ENCODE data around the gene CENPU. TPM values are rescaled to one million over a fixed set of nuclear protein-coding genes. Genes with fewer than 3 reads are reported as not detected.

Gene CENPU
- total and polyA plus RNA-seq, 2 of the 13 experiments (the other 11 are each of a cell fraction or from before 2014, with no cell fraction given): 11.7 to 35.8 TPM

DNA sequence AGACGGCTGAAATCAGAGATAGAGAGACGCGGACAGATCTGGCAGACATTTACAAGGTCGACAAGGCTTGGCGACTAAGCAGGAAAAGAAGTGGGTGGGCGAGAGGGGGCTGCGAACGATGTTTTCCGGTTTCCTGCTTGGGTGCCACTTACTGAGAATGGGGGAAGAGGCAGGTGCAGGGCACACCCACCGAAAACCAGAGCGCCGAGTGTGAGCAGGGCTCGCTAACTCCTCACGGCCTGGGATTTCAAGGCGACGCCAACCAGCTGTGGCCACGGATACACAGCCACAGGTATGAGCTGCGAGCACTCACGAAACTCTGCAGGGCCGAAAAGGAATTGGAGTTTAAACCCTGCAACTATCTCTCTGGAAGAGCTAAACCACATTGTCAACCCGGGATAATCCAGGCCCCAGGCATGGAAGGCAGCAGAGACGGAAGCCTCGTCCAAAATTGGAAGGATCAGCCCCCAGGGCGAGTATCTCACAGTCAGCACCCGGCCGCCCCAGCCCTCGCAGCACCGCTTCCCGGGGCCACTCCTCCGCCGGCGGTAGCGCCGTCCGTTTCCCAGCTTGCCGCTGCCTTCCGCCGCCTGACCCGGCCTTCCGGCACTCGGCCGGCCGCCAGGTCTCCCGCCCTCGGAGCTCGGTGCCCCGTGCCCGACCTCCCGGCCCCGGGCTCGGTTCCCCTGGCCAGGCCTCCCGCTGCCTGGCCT is 85.4 kb downstream of the CENPU start (continued):
- TF ChIP-seq, protein P1, sequence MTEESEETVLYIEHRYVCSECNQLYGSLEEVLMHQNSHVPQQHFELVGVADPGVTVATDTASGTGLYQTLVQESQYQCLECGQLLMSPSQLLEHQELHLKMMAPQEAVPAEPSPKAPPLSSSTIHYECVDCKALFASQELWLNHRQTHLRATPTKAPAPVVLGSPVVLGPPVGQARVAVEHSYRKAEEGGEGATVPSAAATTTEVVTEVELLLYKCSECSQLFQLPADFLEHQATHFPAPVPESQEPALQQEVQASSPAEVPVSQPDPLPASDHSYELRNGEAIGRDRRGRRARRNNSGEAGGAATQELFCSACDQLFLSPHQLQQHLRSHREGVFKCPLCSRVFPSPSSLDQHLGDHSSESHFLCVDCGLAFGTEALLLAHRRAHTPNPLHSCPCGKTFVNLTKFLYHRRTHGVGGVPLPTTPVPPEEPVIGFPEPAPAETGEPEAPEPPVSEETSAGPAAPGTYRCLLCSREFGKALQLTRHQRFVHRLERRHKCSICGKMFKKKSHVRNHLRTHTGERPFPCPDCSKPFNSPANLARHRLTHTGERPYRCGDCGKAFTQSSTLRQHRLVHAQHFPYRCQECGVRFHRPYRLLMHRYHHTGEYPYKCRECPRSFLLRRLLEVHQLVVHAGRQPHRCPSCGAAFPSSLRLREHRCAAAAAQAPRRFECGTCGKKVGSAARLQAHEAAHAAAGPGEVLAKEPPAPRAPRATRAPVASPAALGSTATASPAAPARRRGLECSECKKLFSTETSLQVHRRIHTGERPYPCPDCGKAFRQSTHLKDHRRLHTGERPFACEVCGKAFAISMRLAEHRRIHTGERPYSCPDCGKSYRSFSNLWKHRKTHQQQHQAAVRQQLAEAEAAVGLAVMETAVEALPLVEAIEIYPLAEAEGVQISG (CRISPR knock-in tag; IDR thresholded peaks at IDR 0.05): peak; percentile 5
- no peak for TF ChIP-seq JARID2 (CRISPR knock-in tag; IDR thresholded peaks at IDR 0.05; ENCODE audit: insufficient replicate concordance)
- TF ChIP-seq, protein P2, sequence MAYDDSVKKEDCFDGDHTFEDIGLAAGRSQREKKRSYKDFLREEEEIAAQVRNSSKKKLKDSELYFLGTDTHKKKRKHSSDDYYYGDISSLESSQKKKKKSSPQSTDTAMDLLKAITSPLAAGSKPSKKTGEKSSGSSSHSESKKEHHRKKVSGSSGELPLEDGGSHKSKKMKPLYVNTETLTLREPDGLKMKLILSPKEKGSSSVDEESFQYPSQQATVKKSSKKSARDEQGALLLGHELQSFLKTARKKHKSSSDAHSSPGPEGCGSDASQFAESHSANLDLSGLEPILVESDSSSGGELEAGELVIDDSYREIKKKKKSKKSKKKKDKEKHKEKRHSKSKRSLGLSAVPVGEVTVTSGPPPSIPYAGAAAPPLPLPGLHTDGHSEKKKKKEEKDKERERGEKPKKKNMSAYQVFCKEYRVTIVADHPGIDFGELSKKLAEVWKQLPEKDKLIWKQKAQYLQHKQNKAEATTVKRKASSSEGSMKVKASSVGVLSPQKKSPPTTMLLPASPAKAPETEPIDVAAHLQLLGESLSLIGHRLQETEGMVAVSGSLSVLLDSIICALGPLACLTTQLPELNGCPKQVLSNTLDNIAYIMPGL (CRISPR knock-in tag; IDR thresholded peaks at IDR 0.05; ENCODE audit: borderline replicate concordance in 1 of 2, low read depth in 1 of 2): 0 out of 4 replicates have a peak, but pooled peaks have one; percentile 28 to 55
- TF ChIP-seq CENPT (CRISPR knock-in tag; IDR thresholded peaks at IDR 0.05; ENCODE audit: low read depth): no peak
- TF ChIP-seq REL (CRISPR knock-in tag; conservative IDR thresholded peaks at IDR 0.05): 0 out of 2 replicates have a peak, but pooled peaks have one; percentile 6
- no peak for TF ChIP-seq ZC3H13 (CRISPR knock-in tag; IDR thresholded peaks at IDR 0.05)
- peak; percentile 54; the same call in 1 of the 2 replicates for TF ChIP-seq KMT2A (CRISPR knock-in tag; IDR thresholded peaks at IDR 0.05)
- peak; percentile 31; the same call in 1 of the 2 replicates for TF ChIP-seq ZSCAN20 (CRISPR knock-in tag; IDR thresholded peaks at IDR 0.05; ENCODE audit: borderline replicate concordance)
- TF ChIP-seq, protein P3, sequence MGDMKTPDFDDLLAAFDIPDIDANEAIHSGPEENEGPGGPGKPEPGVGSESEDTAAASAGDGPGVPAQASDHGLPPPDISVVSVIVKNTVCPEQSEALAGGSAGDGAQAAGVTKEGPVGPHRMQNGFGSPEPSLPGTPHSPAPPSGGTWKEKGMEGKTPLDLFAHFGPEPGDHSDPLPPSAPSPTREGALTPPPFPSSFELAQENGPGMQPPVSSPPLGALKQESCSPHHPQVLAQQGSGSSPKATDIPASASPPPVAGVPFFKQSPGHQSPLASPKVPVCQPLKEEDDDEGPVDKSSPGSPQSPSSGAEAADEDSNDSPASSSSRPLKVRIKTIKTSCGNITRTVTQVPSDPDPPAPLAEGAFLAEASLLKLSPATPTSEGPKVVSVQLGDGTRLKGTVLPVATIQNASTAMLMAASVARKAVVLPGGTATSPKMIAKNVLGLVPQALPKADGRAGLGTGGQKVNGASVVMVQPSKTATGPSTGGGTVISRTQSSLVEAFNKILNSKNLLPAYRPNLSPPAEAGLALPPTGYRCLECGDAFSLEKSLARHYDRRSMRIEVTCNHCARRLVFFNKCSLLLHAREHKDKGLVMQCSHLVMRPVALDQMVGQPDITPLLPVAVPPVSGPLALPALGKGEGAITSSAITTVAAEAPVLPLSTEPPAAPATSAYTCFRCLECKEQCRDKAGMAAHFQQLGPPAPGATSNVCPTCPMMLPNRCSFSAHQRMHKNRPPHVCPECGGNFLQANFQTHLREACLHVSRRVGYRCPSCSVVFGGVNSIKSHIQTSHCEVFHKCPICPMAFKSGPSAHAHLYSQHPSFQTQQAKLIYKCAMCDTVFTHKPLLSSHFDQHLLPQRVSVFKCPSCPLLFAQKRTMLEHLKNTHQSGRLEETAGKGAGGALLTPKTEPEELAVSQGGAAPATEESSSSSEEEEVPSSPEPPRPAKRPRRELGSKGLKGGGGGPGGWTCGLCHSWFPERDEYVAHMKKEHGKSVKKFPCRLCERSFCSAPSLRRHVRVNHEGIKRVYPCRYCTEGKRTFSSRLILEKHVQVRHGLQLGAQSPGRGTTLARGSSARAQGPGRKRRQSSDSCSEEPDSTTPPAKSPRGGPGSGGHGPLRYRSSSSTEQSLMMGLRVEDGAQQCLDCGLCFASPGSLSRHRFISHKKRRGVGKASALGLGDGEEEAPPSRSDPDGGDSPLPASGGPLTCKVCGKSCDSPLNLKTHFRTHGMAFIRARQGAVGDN (CRISPR knock-in tag; IDR thresholded peaks at IDR 0.05): peak; percentile 58
- TF ChIP-seq PHF8 (CRISPR knock-in tag; IDR thresholded peaks at IDR 0.05): peak; percentile 47; the same call in 1 of the 2 replicates
- peak; percentile 37; the same call in 1 of the 2 replicates for TF ChIP-seq GABPA (IDR thresholded peaks at IDR 0.05; ENCODE audit: low read depth, low read length)
- no peak for TF ChIP-seq GABPA (CRISPR knock-in tag; IDR thresholded peaks at IDR 0.05; ENCODE audit: low read depth)
- no peak for TF ChIP-seq ZNF768 (CRISPR knock-in tag; IDR thresholded peaks at IDR 0.05)
- TF ChIP-seq, protein P4, sequence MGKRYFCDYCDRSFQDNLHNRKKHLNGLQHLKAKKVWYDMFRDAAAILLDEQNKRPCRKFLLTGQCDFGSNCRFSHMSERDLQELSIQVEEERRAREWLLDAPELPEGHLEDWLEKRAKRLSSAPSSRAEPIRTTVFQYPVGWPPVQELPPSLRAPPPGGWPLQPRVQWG (CRISPR knock-in tag; IDR thresholded peaks at IDR 0.05; ENCODE audit: borderline replicate concordance, low read depth): 0 out of 2 replicates have a peak, but pooled peaks have one; percentile 46
- TF ChIP-seq, protein P5, sequence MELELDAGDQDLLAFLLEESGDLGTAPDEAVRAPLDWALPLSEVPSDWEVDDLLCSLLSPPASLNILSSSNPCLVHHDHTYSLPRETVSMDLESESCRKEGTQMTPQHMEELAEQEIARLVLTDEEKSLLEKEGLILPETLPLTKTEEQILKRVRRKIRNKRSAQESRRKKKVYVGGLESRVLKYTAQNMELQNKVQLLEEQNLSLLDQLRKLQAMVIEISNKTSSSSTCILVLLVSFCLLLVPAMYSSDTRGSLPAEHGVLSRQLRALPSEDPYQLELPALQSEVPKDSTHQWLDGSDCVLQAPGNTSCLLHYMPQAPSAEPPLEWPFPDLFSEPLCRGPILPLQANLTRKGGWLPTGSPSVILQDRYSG (CRISPR knock-in tag; IDR thresholded peaks at IDR 0.05): peak; percentile 38; the same call in 1 of the 2 replicates
- peak; percentile 21; the same call in 1 of the 2 replicates for TF ChIP-seq ZNF772 (CRISPR knock-in tag; IDR thresholded peaks at IDR 0.05)
- peak in 1 of 2 experiments; percentile 47; a peak in 1 of 4 replicates for TF ChIP-seq POLR2A (IDR thresholded peaks at IDR 0.05; ENCODE audit: insufficient read depth in 1 of 2, low read depth in 2 of 2, low read length in 2 of 2)
- TF ChIP-seq SRF (IDR thresholded peaks at IDR 0.05; ENCODE audit: low read depth, low read length): no peak
